ENCODE results near the gene TMEM8B.

Gene TMEM8B

DNA sequence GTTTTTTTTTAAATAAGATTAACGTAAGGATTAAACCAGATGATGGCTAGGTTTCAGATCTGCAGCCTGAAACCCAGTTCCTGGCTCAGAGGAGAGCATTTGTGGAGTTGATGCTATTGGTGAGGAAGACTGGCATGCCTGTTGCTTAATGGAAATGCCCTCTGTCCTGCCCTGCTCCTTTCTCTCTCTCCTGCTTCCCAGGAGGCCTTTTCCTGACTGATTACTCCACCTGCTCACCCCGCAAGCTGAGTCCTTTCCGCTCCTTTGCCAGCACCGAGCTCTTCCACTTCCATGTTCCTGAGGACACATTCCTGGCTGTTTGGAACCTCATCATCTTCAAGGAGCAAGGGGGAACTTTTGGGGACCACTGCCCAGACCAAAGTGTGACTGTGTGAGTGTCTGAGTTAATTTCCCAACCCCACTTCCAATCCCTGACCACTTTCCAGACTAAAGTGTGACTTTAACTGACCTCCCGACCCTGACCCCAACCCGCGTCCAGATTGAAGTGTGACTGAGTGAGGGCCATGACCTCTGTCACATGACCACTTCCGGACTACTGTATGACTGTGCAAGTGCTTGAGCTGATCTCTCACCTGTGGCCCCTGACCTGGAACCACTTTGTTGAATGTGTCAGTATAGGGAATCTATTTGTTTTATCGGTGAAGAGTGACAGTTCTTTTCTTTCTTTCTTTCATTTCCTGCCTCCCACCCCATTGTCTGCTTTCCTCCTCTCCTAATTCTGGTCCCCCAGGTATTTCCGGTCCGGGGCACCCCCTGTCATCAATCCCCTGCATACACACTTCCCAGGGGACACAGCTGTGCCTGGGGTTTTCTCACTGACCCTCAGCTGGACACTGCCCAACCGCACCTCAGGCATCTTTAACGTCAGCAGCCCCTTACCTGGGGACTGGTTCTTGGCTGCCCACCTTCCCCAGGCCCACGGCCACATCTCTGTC, 5.5 kb downstream of the TMEM8B start:
- no peak for DNase-seq (ENCODE audit: low spot score)
- TF ChIP-seq, protein P1, sequence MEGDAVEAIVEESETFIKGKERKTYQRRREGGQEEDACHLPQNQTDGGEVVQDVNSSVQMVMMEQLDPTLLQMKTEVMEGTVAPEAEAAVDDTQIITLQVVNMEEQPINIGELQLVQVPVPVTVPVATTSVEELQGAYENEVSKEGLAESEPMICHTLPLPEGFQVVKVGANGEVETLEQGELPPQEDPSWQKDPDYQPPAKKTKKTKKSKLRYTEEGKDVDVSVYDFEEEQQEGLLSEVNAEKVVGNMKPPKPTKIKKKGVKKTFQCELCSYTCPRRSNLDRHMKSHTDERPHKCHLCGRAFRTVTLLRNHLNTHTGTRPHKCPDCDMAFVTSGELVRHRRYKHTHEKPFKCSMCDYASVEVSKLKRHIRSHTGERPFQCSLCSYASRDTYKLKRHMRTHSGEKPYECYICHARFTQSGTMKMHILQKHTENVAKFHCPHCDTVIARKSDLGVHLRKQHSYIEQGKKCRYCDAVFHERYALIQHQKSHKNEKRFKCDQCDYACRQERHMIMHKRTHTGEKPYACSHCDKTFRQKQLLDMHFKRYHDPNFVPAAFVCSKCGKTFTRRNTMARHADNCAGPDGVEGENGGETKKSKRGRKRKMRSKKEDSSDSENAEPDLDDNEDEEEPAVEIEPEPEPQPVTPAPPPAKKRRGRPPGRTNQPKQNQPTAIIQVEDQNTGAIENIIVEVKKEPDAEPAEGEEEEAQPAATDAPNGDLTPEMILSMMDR (IDR thresholded peaks at IDR 0.05; ENCODE audit: extremely low read depth, missing control alignments), result no peak

DNA sequence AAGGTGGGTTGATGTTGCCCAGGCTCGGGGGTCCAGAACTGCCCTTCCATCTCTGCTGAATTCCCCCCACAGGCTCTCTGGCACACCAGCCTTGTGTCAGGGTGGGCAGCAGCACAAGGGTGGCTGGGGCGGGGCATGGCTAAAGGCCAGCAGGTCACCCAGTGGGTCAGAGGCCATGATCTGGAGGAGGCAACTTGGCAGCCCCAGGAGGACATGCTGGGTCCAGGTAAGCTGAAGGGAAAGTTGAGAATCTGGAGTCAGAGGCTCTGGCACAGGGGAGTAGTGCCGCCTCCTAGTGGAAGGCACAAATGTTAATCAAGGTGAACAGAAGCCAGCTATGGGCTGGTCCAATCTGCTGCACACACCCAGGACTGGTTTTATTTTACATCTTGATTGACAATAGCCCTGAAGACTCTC, 6.2 kb downstream of the TMEM8B start:
- no peak for DNase-seq (ENCODE audit: low spot score)

DNA sequence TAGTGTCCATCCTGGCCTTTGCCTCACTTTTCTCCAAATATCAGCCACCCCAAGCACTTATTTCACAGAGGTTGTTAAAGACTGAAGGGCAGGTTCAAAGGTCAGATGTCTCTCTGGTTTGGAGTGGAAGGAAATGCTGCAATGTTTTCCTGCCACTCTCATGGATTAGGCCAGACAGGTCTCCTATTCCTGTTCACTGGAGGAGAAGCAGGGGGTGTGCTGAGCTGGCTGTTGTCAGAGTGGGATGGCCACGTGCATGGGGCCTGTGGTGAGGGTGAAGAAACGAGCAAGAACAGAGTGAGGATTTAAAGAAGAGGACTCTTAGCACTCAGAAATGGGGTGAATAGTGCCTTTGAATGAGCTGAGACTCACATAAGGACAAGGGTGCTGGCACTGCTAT, 6.7 kb downstream of the TMEM8B start:
- DNase-seq (ENCODE audit: low spot score), result no peak
- TF ChIP-seq, protein P1 (IDR thresholded peaks at IDR 0.05; ENCODE audit: extremely low read depth, missing control alignments), result no peak

More for the DNA sequence above, 6.2 kb downstream of the TMEM8B start:
- TF ChIP-seq, protein P1 (IDR thresholded peaks at IDR 0.05; ENCODE audit: extremely low read depth, missing control alignments), result peak; percentile 4

DNA sequence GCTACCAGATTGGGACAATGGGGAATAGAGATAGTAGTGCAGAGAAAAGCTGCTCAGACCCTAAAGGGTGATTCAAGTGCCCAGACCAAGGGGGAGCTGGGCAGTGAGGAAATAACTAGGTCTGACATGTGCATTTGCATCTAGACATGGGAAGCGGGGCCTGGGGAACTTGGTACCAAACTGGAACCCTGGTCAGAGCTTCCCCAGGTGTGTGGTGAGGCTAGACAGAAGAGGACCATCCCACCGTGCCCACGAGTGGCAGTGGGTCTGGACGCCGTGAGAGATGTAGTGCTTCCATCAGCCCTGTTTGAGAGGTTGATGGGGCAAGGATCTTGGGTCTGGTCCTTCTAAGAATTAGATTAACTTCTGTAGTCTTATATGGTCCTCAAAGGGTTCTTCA, 7.6 kb downstream of the TMEM8B start:
- no peak for DNase-seq (ENCODE audit: low spot score)
- TF ChIP-seq, protein P1 (IDR thresholded peaks at IDR 0.05; ENCODE audit: extremely low read depth, missing control alignments), result no peak

DNA sequence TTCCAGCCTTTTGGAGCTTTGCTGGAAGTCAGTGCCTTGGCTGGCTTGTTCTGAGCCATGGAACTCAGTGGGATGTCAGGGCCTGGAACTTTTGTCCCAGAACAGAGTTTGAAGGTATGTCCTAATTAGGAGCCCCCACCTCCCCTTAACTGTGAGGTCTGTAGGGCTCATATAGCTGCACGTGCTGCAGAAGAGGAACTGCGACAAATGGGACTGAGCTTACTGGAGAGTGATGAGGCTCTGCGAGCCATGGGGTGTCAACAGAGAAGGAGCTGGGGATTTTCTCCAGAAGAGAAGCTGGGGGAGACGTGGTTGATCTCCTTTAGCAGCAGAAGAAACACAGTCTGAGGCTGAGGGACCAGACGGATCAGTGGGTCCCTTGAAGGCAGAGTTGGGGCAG, 10.9 kb downstream of the TMEM8B start:
- TF ChIP-seq, protein P1 (IDR thresholded peaks at IDR 0.05; ENCODE audit: extremely low read depth, missing control alignments), result no peak
- DNase-seq (ENCODE audit: low spot score), result no peak

DNA sequence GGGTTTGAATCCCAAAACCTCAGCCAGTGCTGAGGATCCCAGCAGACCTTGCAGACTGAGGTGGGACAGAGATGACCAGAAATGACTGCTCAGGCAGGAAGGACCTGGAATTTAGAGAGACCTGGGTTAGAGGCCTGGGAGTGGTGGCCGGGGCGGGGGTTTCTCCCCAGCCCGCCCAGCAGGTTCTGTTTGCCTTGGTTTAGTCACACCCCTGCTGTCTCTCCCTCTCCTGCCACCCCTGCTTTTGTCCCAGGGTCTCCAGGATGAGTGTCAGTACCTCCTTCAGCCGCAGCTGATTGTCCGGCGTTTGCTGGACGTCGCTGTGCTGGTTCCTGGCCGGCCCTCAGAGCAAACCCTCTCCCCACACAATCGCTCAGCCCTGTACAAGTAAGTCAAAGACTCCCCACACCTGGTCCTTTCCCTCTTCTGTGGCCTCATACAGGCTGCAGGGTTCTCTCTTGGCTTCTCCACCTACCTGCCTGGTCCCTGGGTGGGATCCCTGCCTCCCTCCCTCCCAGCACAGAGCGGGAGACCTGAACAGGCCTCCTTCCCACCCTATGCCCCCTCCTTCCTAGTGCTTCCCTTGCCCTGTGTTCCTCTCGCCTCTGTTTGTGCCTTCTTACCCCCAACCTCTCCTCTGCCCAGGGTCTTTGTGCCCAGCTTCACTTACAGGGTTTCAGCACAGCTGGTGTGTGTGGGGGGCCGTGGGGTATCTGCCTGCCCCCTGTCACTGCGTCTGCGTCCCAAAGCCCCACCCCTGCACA, 12.0 kb downstream of the TMEM8B start:
- TF ChIP-seq, protein P1 (IDR thresholded peaks at IDR 0.05; ENCODE audit: extremely low read depth, missing control alignments), result no peak
- no peak for DNase-seq (ENCODE audit: low spot score)

DNA sequence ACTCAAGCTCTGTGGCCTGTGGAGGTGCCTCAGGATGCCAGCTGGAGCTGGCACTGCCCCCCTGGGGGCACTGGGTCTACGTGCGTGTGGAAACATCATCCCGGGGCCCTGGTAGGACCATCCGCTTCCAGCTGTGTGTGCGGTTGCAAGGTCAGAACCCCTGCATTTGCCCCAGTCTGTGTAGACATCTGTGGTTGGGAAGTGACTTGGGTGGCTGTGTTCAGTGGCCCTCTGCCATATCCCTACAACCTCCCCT, 12.5 kb downstream of the TMEM8B start:
- TF ChIP-seq, protein P1 (IDR thresholded peaks at IDR 0.05; ENCODE audit: extremely low read depth, missing control alignments), result no peak
- no peak for DNase-seq (ENCODE audit: low spot score)

Measured in GM20000 (cell line).